SK-N-SH (cell line): ENCODE data around the gene C9orf85. TPM values are rescaled to one million over a fixed set of nuclear protein-coding genes. Genes with fewer than 3 reads are reported as not detected.

ENCODE experiments used
- CTCF ChIA-PET: fragments of 300-600, 350-600 bp; formaldehyde crosslinking; extraction: SDS; loops from one replicate; lab custom pipeline; 2021; lab: Yijun Ruan, JAX
- POLR2A ChIA-PET: fragments of 350-600 bp; sonication (Branson Sonifier 250); formaldehyde crosslinking; extraction: SDS; loops from one replicate; lab custom pipeline; 2020; ENCODE audit warnings: antibody characterized with exemption, inconsistent platforms; lab: Yijun Ruan, JAX
- DNase-seq: peaks from one replicate; pipeline ENCODE4 v3.0.0; 2012
- H2AFZ ChIP-seq: fragments of 200-600 bp; sonication (generic); 2 replicates; pipeline ENCODE4 v1.8.1; 2016; ENCODE audit warnings: antibody characterized with exemption, mild to moderate bottlenecking, low read depth
- H3F3A ChIP-seq: fragments of 200-600 bp; sonication (generic); replicated peaks from 2 replicates; pipeline ENCODE3; 2016; ENCODE audit warnings: antibody characterized with exemption, mild to moderate bottlenecking; ENCODE audit not compliant: insufficient read depth
- H3K27ac ChIP-seq, 2 experiments: fragments of 200-500 bp in 1 of 2; fragments of 200-600 bp in 1 of 2; sonication (Bioruptor generic) in 1 of 2; sonication (generic), shearing (Covaris generic) in 1 of 2; 2 replicates each; pipeline versions ENCODE4 v1.5.1 to v1.6.1; 2014 to 2016; ENCODE audit warnings: low read depth in 2 of 2, inconsistent platforms in 1 of 2, low read length in 1 of 2, mild to moderate bottlenecking in 1 of 2, mixed read lengths in 1 of 2
- H3K27me3 ChIP-seq: fragments of 200-600 bp; sonication (generic), shearing (Covaris generic); 2 replicates; pipeline ENCODE4 v1.6.1; 2016; ENCODE audit warnings: mixed run types; ENCODE audit not compliant: insufficient read depth
- H3K36me3 ChIP-seq, 2 experiments: fragments of 200-500 bp in 1 of 2; fragments of 200-600 bp in 1 of 2; sonication (Bioruptor generic) in 1 of 2; sonication (generic) in 1 of 2; replicated peaks in 1 of 2; 2 replicates each; pipeline versions ENCODE3 to v1.5.1; 2014 to 2016; ENCODE audit warnings: low read length in 1 of 2, mild to moderate bottlenecking in 1 of 2; ENCODE audit not compliant: insufficient read depth in 2 of 2, control insufficient read depth in 1 of 2
- H3K4me1 ChIP-seq, 2 experiments: fragments of 200-500 bp in 1 of 2; fragments of 200-600 bp in 1 of 2; sonication (Bioruptor generic) in 1 of 2; sonication (generic), shearing (Covaris generic) in 1 of 2; 2 replicates each; pipeline versions ENCODE4 v1.5.1 to v1.6.1; 2014 to 2016; ENCODE audit warnings: low read depth in 1 of 2, low read length in 1 of 2, mixed run types in 1 of 2; ENCODE audit not compliant: insufficient read depth in 2 of 2, control insufficient read depth in 1 of 2
- H3K4me2 ChIP-seq: fragments of 200-600 bp; sonication (generic), shearing (Covaris generic); 2 replicates; pipeline ENCODE4 v1.6.1; 2017; ENCODE audit warnings: mixed run types
- H3K4me3 ChIP-seq, 2 experiments: fragments of 200-500 bp in 1 of 2; fragments of 200-600 bp in 1 of 2; sonication (Bioruptor generic) in 1 of 2; sonication (generic), shearing (Covaris generic) in 1 of 2; 2 replicates each; pipeline versions ENCODE4 v1.5.1 to v1.8.1; 2014 to 2016; ENCODE audit warnings: low read depth in 2 of 2, inconsistent platforms in 1 of 2, low read length in 1 of 2, mild to moderate bottlenecking in 1 of 2, mixed read lengths in 1 of 2, moderate library complexity in 1 of 2
- H3K79me2 ChIP-seq: fragments of 200-600 bp; sonication (generic); 2 replicates; pipeline ENCODE4 v1.8.1; 2017; ENCODE audit warnings: mild to moderate bottlenecking; ENCODE audit not compliant: insufficient read depth
- H3K9ac ChIP-seq: fragments of 200-600 bp; sonication (generic); 2 replicates; pipeline ENCODE4 v1.6.1; 2017; ENCODE audit warnings: mixed run types
- H3K9me2 ChIP-seq: fragments of 200-600 bp; sonication (generic); 2 replicates; pipeline ENCODE4 v1.6.1; 2017; ENCODE audit warnings: mixed run types
- H3K9me3 ChIP-seq: fragments of 200-600 bp; sonication (generic); 2 replicates; pipeline ENCODE4 v1.6.1; 2017; ENCODE audit warnings: mixed run types, mild to moderate bottlenecking, moderate library complexity
- H4K20me1 ChIP-seq: fragments of 200-600 bp; sonication (generic); 2 replicates; pipeline ENCODE4 v1.6.1; 2017; ENCODE audit warnings: mild to moderate bottlenecking, mixed run types; ENCODE audit not compliant: insufficient read depth
- ELF1 ChIP-seq: IDR thresholded peaks from 2 replicates; pipeline ENCODE4 v1.4.0; 2012
- EP300 ChIP-seq, 2 experiments: IDR thresholded peaks; 2 replicates each; pipeline versions ENCODE4 v1.4.0 to v1.6.1; 2012; ENCODE audit warnings: borderline replicate concordance in 1 of 2, low read depth in 1 of 2, low read length in 1 of 2
- FOSL2 ChIP-seq: IDR thresholded peaks from 2 replicates; pipeline ENCODE4 v1.4.0; 2012; ENCODE audit warnings: low read depth, mild to moderate bottlenecking, moderate library complexity, borderline replicate concordance
- FOXM1 ChIP-seq: IDR thresholded peaks from 2 replicates; pipeline ENCODE4 v1.4.0; 2012; ENCODE audit warnings: low read depth, mild to moderate bottlenecking
- GABPA ChIP-seq: IDR thresholded peaks from 2 replicates; pipeline ENCODE4 v1.4.0; 2012; ENCODE audit warnings: low read depth, mild to moderate bottlenecking
- GATA2 ChIP-seq: sonication (generic); formaldehyde crosslinking; IDR thresholded peaks from 2 replicates; pipeline ENCODE4 v1.5.0; 2020; ENCODE audit warnings: mild to moderate bottlenecking, missing genetic modification reagents
- NFIC ChIP-seq: IDR thresholded peaks from 2 replicates; pipeline ENCODE4 v1.4.0; 2012; ENCODE audit warnings: borderline replicate concordance
- NRF1 ChIP-seq: IDR thresholded peaks from 2 replicates; pipeline ENCODE4 v1.6.1; 2012; ENCODE audit warnings: low read depth, mild to moderate bottlenecking, low read length
- PBX3 ChIP-seq: IDR thresholded peaks from 2 replicates; pipeline ENCODE4; 2012
- RAD21 ChIP-seq: IDR thresholded peaks from 2 replicates; pipeline ENCODE4 v1.6.1; 2012; ENCODE audit warnings: mild to moderate bottlenecking, low read length
- RXRA ChIP-seq: IDR thresholded peaks from 2 replicates; pipeline ENCODE4 v1.4.0; 2012; ENCODE audit warnings: low read depth, mild to moderate bottlenecking, borderline replicate concordance
- SMC3 ChIP-seq: IDR thresholded peaks from 2 replicates; pipeline ENCODE4 v1.6.1; 2012; ENCODE audit warnings: low read depth, low read length, improper control_type of control experiment
- TCF12 ChIP-seq: IDR thresholded peaks from 2 replicates; pipeline ENCODE4 v1.4.0; 2012
- USF2 ChIP-seq: fragments of 150-350 bp; IDR thresholded peaks from 2 replicates; pipeline ENCODE4 v1.6.1; 2017; ENCODE audit warnings: antibody characterized with exemption, low read length, low read depth, borderline replicate concordance
- YY1 ChIP-seq: IDR thresholded peaks from 2 replicates; pipeline ENCODE4 v1.4.0; 2012; ENCODE audit warnings: low read depth, mild to moderate bottlenecking
- WGBS: methylation state at CpG from one replicate; pipeline ENCODE4 v1.1.6; 2017; ENCODE audit warnings: low lambda C conversion rate; 5-methylcytosine and 5-hydroxymethylcytosine counted together
- polyA plus RNA-seq, 3 experiments: library from polyadenylated mRNA; depleted of rRNA; stranded (reverse); fragments of >200 nt; gene quantifications; 2 replicates each; pipeline ENCODE4 v1.2.3, GENCODE V29; 2012
- TF ChIP-seq, protein P1 (sequence below): IDR thresholded peaks from 2 replicates; pipeline ENCODE4 v1.4.0; 2012; ENCODE audit warnings: low read depth, borderline replicate concordance
- TF ChIP-seq, protein P2 (sequence below): IDR thresholded peaks from 2 replicates; pipeline ENCODE4 v1.4.0; 2012; ENCODE audit warnings: low read depth

C9orf85 gene
- polyA plus RNA-seq, 1 of the 3 experiments (the other 2 are of a cell fraction), result 11.1 TPM

DNA sequence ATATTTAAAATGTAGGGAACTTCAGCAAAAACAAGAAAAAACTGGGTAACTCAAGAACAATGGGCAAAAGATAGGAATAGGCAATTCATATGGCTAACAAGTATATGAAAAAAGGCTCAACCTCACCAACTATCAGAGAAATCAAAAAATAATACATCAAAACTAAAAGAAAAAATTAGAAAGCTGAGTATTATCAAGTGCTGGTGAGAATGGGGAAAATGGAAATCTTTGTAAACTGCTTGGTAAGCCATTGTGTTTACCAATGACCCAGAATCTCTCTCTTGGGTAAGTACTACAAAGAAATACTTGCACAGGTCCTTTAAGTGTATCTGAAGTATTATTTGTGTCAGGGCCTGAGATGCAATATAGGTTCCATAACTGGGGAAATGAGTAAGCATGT is 27.4 kb upstream of the C9orf85 start:
- TF ChIP-seq EP300 (IDR thresholded peaks at IDR 0.05; ENCODE audit: borderline replicate concordance in 1 of 2, low read depth in 1 of 2, low read length in 1 of 2) (no peak), ELF1 (no peak), GATA2 (no peak), FOSL2 (no peak), RXRA (no peak), USF2 (no peak), TCF12 (no peak), SMC3 (no peak), RAD21 (no peak), NFIC (no peak), PBX3 (no peak)
- TF ChIP-seq, protein P1, sequence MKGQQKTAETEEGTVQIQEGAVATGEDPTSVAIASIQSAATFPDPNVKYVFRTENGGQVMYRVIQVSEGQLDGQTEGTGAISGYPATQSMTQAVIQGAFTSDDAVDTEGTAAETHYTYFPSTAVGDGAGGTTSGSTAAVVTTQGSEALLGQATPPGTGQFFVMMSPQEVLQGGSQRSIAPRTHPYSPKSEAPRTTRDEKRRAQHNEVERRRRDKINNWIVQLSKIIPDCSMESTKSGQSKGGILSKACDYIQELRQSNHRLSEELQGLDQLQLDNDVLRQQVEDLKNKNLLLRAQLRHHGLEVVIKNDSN, result no peak
- ChIA-PET CTCF (no interaction called here), POLR2A (no interaction called here)
- no peak for DNase-seq
- H3K27me3 ChIP-seq, result no peaks in the 10 kb centered on the region
- H3K9me3 ChIP-seq, result peaks cover 12% of the 10 kb centered on the region; the same call in 1 of the 2 replicates
- no peak overlapping the region for H2AFZ ChIP-seq
- no peaks in the 10 kb centered on the region for H3F3A ChIP-seq
- peaks cover 0 to 4% of the 10 kb centered on the region in 2 experiments for H3K36me3 ChIP-seq
- H3K9me2 ChIP-seq, result no peaks in the 10 kb centered on the region
- H3K79me2 ChIP-seq, result peaks cover 86% of the 10 kb centered on the region
- H3K4me3 ChIP-seq, result no peak overlapping the region
- H3K27ac ChIP-seq, result no peak overlapping the region
- no peaks in the 10 kb centered on the region; the same call in 1 of the 2 replicates for H4K20me1 ChIP-seq
- no peaks in the 10 kb centered on the region for H3K4me1 ChIP-seq
- no peak overlapping the region for H3K9ac ChIP-seq
- no peak overlapping the region for H3K4me2 ChIP-seq

DNA sequence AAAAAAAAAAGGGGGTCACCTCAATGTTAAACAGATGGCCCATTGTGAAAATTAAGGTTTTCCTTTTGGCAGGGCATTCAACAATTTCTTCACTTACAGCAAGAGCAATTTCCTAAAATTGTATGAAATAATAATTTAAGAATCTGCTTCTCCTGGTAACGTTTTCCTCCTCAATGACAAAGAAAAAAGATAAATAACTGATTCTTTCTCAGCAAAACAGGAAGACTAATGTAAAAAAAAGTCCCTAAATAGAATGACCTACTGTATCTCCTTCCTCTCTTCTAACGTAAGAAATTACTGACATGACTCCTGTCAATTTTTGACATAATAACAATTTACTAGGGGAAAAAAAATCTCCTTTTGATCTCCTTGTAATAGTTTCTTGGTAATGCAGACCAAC is 26.0 kb upstream of the C9orf85 start:
- WGBS, result 83% methylated on average over 2 of the region's 2 CpGs
- CTCF ChIA-PET, result no interaction called here
- H3K79me2 ChIP-seq, result peaks cover 79% of the 10 kb centered on the region

More for the DNA sequence above, 26.0 kb upstream of the C9orf85 start:
- Histone ChIP-seq H3K9me3 (peaks cover 12% of the 10 kb centered on the region; the same call in 1 of the 2 replicates), H2AFZ (no peak overlapping the region), H3K9ac (no peak overlapping the region), H3F3A (no peaks in the 10 kb centered on the region), H4K20me1 (no peaks in the 10 kb centered on the region; the same call in 1 of the 2 replicates), H3K4me1 (no peaks in the 10 kb centered on the region), H3K27ac (no peak overlapping the region), H3K9me2 (no peaks in the 10 kb centered on the region), H3K4me3 (no peak overlapping the region), H3K4me2 (no peak overlapping the region), H3K36me3 (peaks cover 0 to 4% of the 10 kb centered on the region in 2 experiments), H3K27me3 (no peaks in the 10 kb centered on the region)
- POLR2A ChIA-PET, result no interaction called here
- no peak for TF ChIP-seq NRF1
- TF ChIP-seq, protein P1, result no peak
- TF ChIP-seq, protein P2, sequence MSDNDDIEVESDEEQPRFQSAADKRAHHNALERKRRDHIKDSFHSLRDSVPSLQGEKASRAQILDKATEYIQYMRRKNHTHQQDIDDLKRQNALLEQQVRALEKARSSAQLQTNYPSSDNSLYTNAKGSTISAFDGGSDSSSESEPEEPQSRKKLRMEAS, result no peak
- no peak for TF ChIP-seq NFIC
- TF ChIP-seq GABPA, result no peak
- no peak for TF ChIP-seq PBX3
- no peak for TF ChIP-seq FOXM1
- no peak for TF ChIP-seq ELF1
- no peak for TF ChIP-seq USF2
- TF ChIP-seq YY1, result no peak
- DNase-seq, result no peak
